ENCODE data around the gene CDKAL1.
"Not testable (repeated sequence)": the region's sequence is repeated elsewhere in the genome, so short reads cannot be mapped to it uniquely, and the experiment has no call there.

CDKAL1 gene

DNA sequence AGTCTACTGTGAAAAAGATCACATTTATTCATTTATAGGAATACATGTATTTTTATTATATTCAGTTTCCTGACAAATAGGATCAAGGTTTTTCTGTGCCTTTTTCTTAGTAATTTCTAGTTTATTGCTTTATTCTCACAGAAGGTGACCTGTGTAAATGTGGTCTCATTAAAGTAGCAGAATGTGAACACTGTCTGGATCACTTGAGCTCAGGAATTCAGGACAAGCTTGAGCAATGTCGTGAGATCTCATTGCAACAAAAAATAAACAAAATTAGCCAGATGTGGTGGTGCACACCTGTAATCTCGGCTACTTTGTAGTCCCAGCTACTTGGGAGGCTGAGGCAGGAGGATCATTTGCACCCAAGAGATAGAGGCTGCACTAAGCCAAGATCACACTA is 516.7 kb downstream of the CDKAL1 start:
- H2AFZ ChIP-seq (ENCODE audit: low read depth, low read length) = no peak overlapping the region
- no peak overlapping the region for H3K4me3 ChIP-seq (ENCODE audit: low read depth in 1 of 2, low read length in 2 of 2)
- H3K4me1 ChIP-seq (ENCODE audit: insufficient read depth, low read length) = no peaks in the 10 kb centered on the region
- H3K9ac ChIP-seq (ENCODE audit: low read depth, low read length) = no peak overlapping the region
- no peak for TF ChIP-seq EZH2 (IDR thresholded peaks at IDR 0.05; ENCODE audit: borderline replicate concordance, low read depth, low read length, severe bottlenecking)
- TF ChIP-seq, protein P1, sequence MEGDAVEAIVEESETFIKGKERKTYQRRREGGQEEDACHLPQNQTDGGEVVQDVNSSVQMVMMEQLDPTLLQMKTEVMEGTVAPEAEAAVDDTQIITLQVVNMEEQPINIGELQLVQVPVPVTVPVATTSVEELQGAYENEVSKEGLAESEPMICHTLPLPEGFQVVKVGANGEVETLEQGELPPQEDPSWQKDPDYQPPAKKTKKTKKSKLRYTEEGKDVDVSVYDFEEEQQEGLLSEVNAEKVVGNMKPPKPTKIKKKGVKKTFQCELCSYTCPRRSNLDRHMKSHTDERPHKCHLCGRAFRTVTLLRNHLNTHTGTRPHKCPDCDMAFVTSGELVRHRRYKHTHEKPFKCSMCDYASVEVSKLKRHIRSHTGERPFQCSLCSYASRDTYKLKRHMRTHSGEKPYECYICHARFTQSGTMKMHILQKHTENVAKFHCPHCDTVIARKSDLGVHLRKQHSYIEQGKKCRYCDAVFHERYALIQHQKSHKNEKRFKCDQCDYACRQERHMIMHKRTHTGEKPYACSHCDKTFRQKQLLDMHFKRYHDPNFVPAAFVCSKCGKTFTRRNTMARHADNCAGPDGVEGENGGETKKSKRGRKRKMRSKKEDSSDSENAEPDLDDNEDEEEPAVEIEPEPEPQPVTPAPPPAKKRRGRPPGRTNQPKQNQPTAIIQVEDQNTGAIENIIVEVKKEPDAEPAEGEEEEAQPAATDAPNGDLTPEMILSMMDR (IDR thresholded peaks at IDR 0.05; ENCODE audit: borderline replicate concordance, extremely low read depth, low read length, poor library complexity, severe bottlenecking) = no peak
- no peak overlapping the region for H3K4me2 ChIP-seq (ENCODE audit: insufficient read depth, low read length)
- no peaks in the 10 kb centered on the region for H3K36me3 ChIP-seq (ENCODE audit: insufficient read depth, low read length)
- H3K27ac ChIP-seq (ENCODE audit: low read length) = no peak overlapping the region
- H3K27me3 ChIP-seq (ENCODE audit: insufficient read depth, low read length, poor library complexity) = no peaks in the 10 kb centered on the region
- H3K79me2 ChIP-seq (ENCODE audit: insufficient read depth, low read length) = no peaks in the 10 kb centered on the region
- no peaks in the 10 kb centered on the region for H3K9me3 ChIP-seq (ENCODE audit: insufficient read depth, low read length, severe bottlenecking)
- no peaks in the 10 kb centered on the region for H4K20me1 ChIP-seq (ENCODE audit: insufficient read depth, low read length)
- ATAC-seq (ENCODE audit: insufficient read depth, low read depth) (no peak), DNase-seq (no peak)

DNA sequence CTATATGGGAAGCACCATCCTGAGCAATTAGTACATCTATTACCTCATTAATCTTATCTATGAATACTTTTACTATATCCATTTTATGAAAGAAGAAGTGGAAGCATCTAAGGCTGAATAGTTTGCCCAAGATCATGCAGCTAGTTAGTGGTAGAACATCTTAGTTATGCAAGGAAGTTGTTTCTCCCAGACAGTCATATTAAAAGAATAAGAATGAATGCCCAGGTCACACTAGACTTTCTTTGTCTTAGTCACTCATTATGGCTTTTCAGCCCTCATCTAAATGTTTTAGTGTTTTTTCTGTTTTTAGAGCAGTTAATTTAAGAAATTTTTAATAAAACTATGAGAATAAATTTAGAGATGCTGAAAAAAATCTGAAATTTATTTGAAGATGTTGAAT is 517.5 kb downstream of the CDKAL1 start:
- Histone ChIP-seq H4K20me1 (ENCODE audit: insufficient read depth, low read length) (no peaks in the 10 kb centered on the region), H3K27me3 (ENCODE audit: insufficient read depth, low read length, poor library complexity) (no peaks in the 10 kb centered on the region), H3K4me2 (ENCODE audit: insufficient read depth, low read length) (no peak overlapping the region), H3K36me3 (ENCODE audit: insufficient read depth, low read length) (no peaks in the 10 kb centered on the region), H3K9ac (ENCODE audit: low read depth, low read length) (no peak overlapping the region), H3K9me3 (ENCODE audit: insufficient read depth, low read length, severe bottlenecking) (no peaks in the 10 kb centered on the region), H3K79me2 (ENCODE audit: insufficient read depth, low read length) (no peaks in the 10 kb centered on the region), H2AFZ (ENCODE audit: low read depth, low read length) (no peak overlapping the region), H3K4me1 (ENCODE audit: insufficient read depth, low read length) (no peaks in the 10 kb centered on the region), H3K4me3 (ENCODE audit: low read depth in 1 of 2, low read length in 2 of 2) (no peak overlapping the region), H3K27ac (ENCODE audit: low read length) (no peak overlapping the region)
- no peak for ATAC-seq (ENCODE audit: insufficient read depth, low read depth)
- no peak for DNase-seq
- TF ChIP-seq, protein P1 (IDR thresholded peaks at IDR 0.05; ENCODE audit: borderline replicate concordance, extremely low read depth, low read length, poor library complexity, severe bottlenecking) = no peak
- TF ChIP-seq EZH2 (IDR thresholded peaks at IDR 0.05; ENCODE audit: borderline replicate concordance, low read depth, low read length, severe bottlenecking) = no peak

DNA sequence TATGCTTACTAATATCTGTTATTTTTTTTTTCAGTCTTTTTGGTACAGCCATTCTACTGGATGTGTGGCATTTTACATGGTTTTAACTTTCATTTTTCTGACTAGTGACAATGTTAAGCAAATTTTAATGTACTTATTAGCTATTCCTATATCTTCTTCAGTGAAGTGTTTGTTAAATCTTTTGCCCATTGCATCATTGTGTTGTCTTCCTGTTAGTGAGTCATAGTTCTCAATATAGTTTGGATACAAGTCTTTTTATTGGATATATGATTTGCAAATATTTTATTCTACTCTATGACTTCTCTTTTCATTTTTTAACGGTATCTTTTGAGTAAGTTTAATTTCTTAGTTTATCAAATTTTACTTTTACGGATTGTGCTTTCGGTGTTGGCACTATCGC is 519.4 kb downstream of the CDKAL1 start:
- ATAC-seq (ENCODE audit: insufficient read depth, low read depth) = no peak
- Histone ChIP-seq H2AFZ (ENCODE audit: low read depth, low read length) (no peak overlapping the region), H3K27ac (ENCODE audit: low read length) (no peak overlapping the region)

DNA sequence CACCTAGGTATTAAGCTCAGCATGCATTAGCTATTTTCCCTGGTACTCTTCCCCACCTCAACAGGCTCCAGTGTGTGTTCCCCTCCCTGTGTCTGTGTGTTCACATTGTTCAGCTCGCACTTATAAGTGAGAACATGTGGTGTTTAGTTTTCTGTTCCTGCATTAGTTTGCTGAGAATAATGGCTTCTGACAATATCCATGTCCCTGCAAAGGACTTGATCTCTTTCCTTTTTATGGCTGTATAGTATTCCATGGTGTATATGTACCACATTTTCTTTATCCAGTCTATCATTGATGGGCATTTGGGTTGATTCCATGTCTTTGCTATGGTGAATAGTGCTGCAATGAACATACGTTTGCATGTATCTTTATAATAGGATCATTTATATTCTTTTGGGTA is 521.2 kb downstream of the CDKAL1 start:
- not testable (repeated sequence) for H3K79me2 ChIP-seq (ENCODE audit: insufficient read depth, low read length); H3K27me3 ChIP-seq (ENCODE audit: insufficient read depth, low read length, poor library complexity); H3K27ac ChIP-seq (ENCODE audit: low read length); H4K20me1 ChIP-seq (ENCODE audit: insufficient read depth, low read length); H3K4me3 ChIP-seq (ENCODE audit: low read depth in 1 of 2, low read length in 2 of 2); H3K4me1 ChIP-seq (ENCODE audit: insufficient read depth, low read length); DNase-seq; ATAC-seq (ENCODE audit: insufficient read depth, low read depth); H3K4me2 ChIP-seq (ENCODE audit: insufficient read depth, low read length); H3K36me3 ChIP-seq (ENCODE audit: insufficient read depth, low read length); H3K9ac ChIP-seq (ENCODE audit: low read depth, low read length); H2AFZ ChIP-seq (ENCODE audit: low read depth, low read length)
- peaks cover 22% of the 10 kb centered on the region for H3K9me3 ChIP-seq (ENCODE audit: insufficient read depth, low read length, severe bottlenecking)

More for the DNA sequence above, 519.4 kb downstream of the CDKAL1 start:
- no peak overlapping the region for H3K4me3 ChIP-seq (ENCODE audit: low read depth in 1 of 2, low read length in 2 of 2)
- DNase-seq = no peak
- no peaks in the 10 kb centered on the region for H4K20me1 ChIP-seq (ENCODE audit: insufficient read depth, low read length)
- TF ChIP-seq EZH2 (IDR thresholded peaks at IDR 0.05; ENCODE audit: borderline replicate concordance, low read depth, low read length, severe bottlenecking) = no peak
- TF ChIP-seq, protein P1 (IDR thresholded peaks at IDR 0.05; ENCODE audit: borderline replicate concordance, extremely low read depth, low read length, poor library complexity, severe bottlenecking) = no peak
- H3K9ac ChIP-seq (ENCODE audit: low read depth, low read length) = no peak overlapping the region
- H3K9me3 ChIP-seq (ENCODE audit: insufficient read depth, low read length, severe bottlenecking) = peaks cover 6% of the 10 kb centered on the region
- H3K79me2 ChIP-seq (ENCODE audit: insufficient read depth, low read length) = no peaks in the 10 kb centered on the region
- H3K36me3 ChIP-seq (ENCODE audit: insufficient read depth, low read length) = 0 out of 2 replicates have a peak, but pooled peaks cover 2% of the 10 kb centered on the region
- no peak overlapping the region for H3K4me2 ChIP-seq (ENCODE audit: insufficient read depth, low read length)
- H3K4me1 ChIP-seq (ENCODE audit: insufficient read depth, low read length) = no peaks in the 10 kb centered on the region
- no peaks in the 10 kb centered on the region for H3K27me3 ChIP-seq (ENCODE audit: insufficient read depth, low read length, poor library complexity)

Measured in DND-41 (cell line).